Measurements from ENCODE around the gene CLIC3.

- TF ChIP-seq EZH2 (IDR thresholded peaks at IDR 0.05; ENCODE audit: insufficient read depth, poor library complexity, severe bottlenecking): peak; percentile 44
- no peak for TF ChIP-seq EZH2phosphoT487 (IDR thresholded peaks at IDR 0.05; ENCODE audit: insufficient read depth, low read depth)
Observed at GRCh38 chr9:136985027-136985602, 11.3 kb downstream of the CLIC3 start.
